GM18502 (cell line): Measurements from ENCODE around the gene GSTT2B.
"Not testable (repeated sequence)": the region's sequence is repeated elsewhere in the genome, so short reads cannot be mapped to it uniquely, and the experiment has no call there.

Source experiments
- ATAC-seq: cut with Tn5 transposase; IDR thresholded peaks from one replicate; pipeline ENCODE4 v1.9.1; 2021; ENCODE audit warnings: mild to moderate bottlenecking; ENCODE audit not compliant: unreplicated experiment, poor library complexity

The GSTT2B gene, protein sequence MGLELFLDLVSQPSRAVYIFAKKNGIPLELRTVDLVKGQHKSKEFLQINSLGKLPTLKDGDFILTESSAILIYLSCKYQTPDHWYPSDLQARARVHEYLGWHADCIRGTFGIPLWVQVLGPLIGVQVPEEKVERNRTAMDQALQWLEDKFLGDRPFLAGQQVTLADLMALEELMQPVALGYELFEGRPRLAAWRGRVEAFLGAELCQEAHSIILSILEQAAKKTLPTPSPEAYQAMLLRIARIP

DNA sequence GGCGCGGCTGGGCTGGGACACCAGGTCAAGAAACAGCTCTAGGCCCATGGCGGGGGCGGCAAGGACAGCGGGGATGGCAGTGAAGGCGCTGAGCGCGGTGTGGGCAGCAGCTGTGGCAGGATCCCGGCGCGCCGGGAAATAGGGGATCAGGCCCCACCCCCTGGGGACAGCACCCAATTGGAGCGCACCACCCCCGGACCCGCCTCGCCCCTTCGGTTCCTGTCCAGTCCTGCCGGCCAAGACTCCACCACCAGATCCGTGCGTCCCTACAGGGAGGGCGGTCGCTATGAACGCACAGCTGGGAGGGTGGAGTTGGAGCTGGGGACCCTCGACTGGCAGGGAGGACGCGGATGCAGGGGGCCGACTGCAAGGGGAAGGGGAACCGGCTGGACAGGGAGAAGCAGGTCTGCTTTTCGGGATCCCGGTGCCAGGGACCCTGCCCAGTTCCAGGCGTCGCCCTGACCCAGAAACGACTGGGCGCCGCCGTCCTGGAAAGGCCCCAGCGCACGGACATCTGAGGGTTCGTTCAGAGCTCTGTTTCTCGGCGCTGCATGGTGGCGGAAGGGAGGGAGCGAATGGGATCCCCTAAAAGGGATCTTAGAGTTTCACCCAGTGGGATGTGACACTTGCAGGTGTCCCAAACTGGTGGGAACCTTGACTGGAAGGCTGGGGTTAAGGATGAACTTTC is at the start of gene GSTT2B:
Gene GSTT2B, minus strand, starts transcription at position 112 of the 688 bp plus-strand sequence. Its CDS starts 64 bp downstream, at position 48.
- ATAC-seq: not testable (repeated sequence)

DNA sequence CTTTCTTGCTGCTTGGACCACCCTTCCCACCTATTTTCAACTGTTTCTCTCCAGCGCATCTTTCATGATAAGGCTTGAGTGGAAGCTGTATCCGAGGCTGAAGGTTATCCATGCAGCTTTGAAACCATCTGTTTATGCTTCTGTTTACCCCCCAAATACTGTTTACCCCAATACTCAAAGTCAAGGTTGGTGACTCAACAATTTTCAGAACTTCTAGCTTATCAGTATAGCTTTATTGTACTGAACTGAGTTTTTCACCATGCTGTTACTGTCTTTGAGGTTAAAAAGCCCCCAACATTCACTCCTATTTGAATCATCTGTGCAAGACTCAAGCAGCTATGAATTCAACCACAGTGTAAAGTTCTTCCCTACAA is 49.0 kb upstream of the GSTT2B start:
- ATAC-seq: no peak

DNA sequence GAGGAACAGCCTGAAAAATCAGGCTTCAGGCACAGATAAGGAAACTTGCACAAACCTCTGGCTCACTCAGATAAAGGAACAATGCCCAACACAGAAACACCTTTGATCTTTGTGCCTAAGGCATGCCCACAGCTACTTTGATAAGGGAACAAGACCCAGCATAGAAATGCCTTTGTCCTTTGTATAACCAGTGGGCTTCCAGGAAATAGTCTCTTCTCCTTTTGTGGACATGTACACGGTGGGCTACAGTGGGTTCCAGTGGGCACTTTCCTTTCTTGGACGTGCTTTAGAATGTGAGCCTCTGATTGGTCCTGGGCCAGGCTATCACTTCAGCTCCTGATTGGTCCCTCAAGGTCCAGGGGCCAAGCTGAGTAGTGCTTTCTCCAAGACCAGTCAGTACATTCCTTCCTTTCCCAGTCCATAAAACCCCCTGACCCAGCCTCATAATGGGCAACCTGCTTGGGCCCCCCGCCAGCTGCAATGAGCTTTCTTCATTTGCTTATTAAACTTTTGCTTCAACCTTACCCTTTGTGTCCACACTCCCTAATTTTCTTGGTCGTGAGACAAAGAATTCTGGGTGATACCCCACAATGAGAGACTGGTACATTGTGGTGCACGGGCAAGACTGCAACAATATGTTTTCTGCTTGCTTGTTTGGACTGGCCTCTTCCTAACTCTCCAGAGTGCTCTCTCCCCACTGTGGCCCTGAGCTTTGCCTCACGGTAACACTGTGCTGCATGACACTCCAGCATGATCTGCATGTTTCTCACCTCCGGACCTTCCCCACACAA is 48.4 kb upstream of the GSTT2B start:
- ATAC-seq: no peak

DNA sequence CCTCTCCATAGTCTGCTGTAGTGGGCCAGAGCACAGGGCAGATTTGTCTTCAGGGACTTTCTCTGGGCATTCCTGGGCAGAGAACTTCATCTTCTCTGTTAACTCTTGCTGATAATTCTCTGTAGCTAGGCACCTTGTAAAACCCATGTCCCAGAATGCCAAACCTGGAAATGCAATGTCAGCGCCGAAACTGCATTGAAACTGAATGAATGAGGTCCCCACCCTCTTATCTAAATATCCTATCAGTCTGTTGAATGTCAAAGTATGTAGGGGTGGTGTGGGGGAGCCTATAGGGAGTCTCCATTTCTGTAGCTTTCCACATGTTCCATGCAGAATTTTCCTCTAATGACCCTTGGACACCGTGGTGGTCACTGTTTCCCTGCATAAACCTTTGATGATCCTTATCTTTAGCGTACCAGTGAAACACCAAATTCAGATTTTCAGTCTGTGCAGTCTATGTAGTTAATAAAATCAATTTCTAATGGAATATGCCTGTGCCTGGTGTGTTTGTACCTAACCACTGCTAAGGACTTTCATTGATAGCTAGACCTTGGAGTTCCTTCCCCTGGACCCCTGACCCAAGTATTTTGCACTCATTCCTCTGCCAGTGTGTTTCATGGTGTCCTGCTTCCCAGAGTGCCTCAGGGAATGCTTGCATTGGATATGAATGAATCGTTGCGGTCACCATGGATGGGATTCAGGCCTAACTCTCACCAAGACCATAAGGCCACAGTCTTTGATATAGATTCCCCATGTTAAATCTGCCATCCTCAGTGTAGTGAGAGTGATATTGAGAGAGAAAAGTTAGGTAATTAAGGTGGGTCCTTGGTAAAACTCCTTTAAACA is 47.6 kb upstream of the GSTT2B start:
- ATAC-seq: no peak

DNA sequence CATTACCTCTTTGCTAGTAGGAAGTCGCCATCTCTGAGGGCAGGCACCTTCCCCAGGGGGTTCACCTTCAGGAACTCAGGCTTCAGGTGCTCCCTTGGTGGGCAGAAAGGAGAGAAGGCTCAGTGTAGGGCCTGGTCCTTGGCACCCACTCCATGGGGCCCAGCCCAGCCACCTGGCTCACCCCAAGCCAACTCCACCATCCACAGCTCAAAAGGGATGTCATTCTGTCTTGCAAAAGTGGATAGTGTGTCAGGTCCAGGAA is 47.0 kb upstream of the GSTT2B start:
- ATAC-seq: no peak

DNA sequence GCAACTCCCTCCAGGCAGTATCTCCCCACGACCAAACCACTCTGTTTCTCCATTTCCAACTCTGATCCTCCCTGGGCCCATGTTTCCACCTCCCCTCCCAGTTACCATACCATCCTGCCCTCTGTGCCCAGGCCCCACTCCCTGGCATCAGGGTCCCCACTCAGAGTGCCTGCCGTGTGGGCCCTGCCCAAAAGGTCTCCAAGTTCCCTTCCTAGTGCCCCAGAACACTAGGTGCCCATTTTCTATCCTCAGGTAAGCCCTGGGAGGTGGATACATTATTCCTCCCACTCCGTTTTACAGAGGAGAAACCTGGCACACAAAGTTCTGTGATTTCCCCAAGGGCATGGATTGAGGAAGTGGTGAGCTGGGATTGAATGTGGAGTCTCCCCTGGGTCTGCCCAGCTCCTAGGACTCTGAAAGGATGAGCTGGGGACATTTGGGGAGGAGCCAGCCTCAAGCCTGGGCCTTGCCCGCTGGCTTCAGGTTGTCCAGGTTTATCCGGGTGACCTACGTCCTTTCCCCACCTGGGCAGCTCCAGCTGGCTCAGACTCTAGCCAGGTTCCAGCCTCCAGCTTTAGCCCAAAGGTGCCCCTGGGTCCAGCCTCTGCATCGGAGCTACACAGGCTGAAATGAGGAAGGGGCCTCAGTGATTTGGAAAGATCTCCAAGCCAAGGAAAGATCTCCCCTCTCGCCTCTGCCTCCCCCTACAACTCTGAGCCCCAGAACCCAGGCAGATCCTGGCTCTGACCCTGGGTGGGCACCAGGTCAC is 46.4 kb upstream of the GSTT2B start:
- no peak for ATAC-seq

DNA sequence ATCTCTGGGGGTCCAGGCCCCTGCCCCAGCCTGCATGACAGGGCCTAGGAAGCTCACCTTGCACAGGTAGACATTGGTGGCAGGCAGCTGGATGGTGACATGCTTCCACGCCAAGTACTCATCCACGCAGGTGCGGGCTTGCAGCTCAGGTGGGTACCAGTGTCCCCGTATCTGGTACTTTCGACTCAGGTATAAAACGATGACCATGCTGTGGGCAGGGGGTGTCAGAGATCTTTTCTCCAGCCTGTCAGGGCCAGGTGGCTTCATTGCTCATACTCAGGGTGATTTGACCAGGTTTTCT is 45.9 kb upstream of the GSTT2B start:
- no peak for ATAC-seq

DNA sequence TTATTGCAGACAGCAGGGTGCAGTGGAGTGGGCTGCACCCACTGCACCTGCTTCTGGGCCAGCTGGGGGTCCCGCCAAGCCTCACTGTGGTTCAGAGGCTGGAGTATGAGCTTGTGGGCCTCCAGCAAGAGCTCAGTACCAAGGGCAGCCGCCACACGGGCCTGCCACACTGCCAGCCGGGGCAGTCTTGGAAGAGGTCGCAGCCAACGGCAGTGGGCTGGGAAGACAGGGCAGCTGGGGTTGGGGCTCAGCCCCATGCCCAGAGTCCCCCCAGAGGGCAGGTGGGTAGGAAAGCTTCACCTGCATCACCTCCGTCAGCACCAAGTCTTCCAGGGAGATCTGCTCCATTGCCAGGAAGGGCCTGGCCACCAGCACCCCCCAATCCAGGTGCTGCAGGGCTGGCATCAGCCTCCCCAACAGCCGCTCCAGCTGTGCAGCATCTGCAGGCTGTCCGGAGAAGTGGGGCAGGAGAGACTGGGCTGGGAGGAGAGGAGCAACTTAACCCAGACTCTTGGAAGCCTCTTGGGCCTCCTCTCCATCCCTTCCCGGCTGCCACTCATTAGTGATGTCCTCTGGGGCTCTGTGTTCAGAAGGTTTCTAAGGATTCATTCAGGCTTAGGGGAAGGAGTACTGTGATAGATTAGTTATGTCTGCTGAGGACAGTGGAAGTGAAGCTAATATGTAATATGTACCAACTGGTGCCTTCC is 45.4 kb upstream of the GSTT2B start:
- no peak for ATAC-seq

DNA sequence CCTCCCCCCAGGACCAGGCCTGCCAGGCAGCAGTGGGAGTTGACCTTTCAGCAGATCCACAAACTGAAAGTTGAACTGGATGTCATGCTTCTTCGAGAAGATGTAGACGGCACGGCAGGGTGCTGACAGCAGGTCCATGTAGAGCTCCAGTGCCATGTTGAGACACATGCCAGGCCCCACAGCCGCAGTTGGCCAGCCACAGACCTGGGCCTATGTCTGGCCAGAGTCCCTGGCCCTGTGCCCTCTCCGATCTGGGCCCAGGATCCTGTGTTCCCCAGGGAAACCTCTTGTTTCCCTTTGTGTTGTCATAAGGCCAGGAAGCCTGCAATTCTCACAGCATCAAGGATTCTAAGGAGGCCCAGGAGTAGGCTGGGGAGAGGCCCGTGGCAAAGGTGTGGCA is 44.2 kb upstream of the GSTT2B start, which contains the start of gene GSTT4:
Gene GSTT4, minus strand, starts transcription at position 253 of the 400 bp plus-strand sequence. Its CDS starts 97 bp downstream, at position 156.
- no peak for ATAC-seq

DNA sequence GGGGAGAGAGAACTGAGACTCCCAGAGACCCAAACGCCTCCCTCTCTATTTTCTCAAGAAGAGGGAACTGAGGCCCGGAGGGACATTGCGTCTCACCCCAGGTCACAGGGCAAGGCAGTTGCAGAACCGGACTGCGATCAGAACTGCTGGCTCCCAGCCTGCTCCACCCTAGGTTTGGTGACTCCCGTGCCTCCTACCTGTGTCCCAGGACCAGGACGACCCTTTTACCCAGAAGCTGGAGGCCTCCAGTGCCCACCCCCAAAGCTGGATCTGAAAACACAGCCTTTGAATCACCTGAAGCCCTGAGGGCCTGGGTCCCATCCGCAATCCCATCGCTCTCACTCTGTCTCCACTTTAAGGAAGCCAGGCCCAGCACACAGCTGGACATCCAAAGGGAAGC is 42.9 kb upstream of the GSTT2B start:
- no peak for ATAC-seq

DNA sequence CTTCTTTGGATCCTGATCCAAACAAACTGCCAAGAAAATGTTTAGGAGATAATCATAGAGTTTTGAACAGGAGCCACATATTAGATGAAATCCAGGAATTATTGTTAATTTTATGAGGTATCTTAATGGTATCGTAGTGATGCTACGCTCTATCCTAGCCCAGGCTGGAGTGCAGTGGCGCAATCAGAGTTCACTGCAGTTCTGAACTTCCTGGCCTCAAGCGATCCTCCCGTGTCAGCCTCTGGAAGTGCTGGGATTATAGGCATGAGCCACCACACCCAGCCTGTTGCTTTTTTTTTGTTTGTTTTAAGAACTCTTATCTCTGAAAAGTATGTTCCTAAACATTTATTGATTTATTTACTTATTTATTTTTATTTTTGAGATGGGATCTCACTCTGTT is 41.9 kb upstream of the GSTT2B start:
- ATAC-seq: no peak

DNA sequence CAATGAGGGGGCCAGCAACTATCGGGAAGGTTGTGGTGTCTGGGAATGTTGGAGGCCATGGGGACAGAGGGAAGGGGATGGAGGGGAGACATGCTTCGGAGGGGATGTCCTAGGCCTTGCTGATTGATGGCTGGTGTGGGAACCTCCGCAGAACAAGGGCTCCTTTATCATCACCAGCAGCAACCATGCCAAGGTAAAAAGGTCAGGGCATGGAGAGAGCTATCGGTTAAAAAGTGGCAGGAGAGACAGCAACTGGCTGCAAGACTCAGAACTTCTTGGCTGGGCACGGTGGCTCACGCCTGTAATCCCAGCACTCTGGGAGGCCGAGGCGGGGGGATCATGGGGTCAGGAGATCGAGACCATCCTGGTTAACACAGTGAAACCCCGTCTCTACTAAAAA is 41.3 kb upstream of the GSTT2B start:
- no peak for ATAC-seq

DNA sequence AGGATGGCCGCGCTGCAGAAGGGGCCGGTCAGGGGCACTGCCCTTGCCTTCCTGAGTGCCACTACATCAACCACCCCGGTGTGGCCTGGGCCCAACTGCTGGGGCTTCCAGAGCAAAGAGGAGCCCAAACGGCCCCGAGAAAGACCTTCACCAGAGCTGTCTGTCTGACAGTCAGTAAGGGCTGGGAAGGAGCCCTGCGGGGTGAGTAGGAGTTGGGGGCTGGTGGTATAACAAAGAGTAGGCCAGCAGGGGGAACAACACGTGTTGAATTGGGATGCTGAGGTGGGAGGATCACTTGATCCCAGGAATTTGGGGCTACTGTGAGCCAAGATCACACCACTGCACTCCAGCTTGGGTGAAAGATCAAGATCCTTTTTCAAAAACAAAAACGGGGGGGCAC is 40.3 kb upstream of the GSTT2B start:
- no peak for ATAC-seq

DNA sequence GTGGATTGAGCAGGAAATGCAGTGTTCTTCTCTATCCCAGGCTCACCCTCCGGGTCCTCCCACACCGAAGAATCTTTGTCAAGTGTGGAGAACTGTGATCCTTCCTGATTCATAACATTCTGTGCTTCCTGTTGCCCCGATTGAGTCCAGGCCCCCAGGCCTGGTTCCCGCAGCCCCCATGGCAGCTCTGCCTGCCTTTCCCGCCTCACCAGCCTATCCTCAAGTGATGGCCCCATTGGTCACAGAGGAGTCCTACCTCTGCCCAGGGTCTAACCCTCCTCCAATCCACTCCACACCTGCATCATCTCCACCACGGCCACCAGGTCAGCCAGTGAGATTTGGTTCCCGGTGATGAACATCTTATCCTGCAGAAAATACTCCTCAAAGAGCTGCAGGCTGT is 38.8 kb upstream of the GSTT2B start:
- not testable (repeated sequence) for ATAC-seq

DNA sequence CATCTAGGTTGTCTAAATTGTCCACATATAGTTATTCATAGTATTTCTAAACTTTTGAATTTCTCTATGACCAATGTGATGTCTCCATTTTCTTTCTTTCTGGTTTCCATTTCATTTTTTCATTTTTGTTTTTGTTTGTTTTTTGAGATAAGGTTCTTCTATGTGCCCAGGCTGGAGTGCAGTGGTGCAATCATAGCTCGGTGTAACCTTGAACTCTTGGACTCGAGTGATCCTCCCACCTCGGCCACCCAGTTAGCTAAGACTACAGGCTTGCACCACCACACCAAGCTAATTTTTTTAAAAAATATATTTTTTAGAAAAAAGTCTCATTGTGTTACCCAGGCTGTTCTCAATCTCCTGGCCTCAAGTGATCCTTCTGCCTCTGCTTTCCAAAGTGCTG is 36.1 kb upstream of the GSTT2B start:
- no peak for ATAC-seq

DNA sequence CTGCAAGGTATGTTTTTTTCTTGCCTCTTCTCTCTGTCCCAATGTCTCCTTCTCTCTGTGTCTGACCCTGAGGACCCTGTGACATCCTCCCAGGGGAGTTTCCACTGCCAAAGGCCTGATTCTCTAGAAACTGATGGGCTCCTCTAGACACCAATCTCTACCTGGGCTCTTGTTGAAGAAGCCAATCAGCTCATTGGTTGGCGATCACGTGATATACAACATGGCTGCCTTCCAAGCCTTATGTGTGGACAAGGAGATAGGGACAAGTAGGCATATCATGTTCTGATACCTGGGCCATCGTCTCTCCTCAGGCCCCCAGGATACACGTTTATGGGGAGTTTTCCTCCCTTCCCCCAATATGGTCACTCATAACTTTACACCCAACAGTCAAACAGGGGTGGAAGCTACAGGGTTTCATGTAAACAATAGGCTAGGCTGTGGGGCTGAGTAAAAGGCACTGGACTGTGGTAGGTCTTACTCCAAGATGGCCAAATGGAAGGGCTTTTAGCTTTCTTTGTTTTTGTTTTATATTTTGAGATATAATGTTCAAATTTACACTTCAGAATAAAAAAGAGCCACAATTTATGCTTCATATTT is 32.7 kb upstream of the GSTT2B start:
- ATAC-seq: not testable (repeated sequence)

DNA sequence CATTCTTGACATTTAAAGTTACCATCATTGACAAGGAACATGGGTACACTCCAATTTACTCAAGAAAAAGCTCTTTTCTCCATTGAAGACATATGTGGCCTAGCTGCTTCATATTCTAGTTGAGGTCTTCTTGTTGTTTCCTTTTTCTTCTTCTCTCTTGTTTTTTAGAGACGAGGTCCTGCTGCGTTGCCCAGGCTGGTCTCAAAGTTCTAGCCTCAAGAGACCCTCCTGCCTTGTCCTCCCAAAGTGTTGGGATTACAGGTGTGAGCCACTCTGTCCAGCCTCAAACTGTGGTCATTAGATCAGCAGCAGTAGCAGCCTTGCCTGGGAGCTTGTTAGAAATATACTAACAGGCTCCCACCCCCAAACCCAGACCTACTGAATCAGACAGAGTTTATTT is 32.1 kb upstream of the GSTT2B start:
- not testable (repeated sequence) for ATAC-seq

DNA sequence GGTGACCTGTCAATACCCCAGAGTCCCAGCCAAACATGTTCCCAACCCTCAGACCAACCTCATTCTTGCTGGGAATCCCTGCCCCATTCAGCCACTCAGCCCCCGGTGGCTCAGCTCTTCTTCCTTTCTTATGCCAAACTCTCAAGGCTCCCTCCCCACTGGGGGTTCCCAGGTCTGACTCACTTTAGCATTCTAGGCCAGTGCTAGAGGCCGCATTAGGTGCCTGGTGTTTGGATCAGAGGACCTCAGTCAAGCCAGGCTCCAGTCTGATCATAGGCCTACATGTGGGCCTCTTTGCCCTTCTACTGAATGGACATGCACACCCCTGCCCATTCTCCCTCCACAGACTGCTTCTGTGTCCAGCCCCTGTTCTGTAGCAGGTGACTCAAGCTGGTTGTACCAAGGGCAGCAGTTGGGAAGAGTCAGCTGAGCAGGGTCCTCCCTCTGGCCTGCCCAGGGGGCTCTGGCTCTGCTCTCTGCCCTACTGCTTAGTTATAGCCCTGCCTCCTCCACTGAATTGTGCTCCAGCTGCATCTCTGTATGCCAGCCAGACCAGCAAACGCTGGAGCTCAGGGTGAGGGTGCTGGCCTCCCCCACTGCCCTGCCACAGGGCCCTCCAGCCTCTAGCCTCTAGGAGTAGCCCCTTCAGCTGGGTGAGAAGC is 28.7 kb upstream of the GSTT2B start:
- not testable (repeated sequence) for ATAC-seq
